ENCODE results near the gene DAZL.

Gene DAZL

GRCh38 chr3:16595778-16596177, 9.4 kb downstream of the DAZL start:
- ATAC-seq (peak; percentile 68), DNase-seq (no peak)

DNA sequence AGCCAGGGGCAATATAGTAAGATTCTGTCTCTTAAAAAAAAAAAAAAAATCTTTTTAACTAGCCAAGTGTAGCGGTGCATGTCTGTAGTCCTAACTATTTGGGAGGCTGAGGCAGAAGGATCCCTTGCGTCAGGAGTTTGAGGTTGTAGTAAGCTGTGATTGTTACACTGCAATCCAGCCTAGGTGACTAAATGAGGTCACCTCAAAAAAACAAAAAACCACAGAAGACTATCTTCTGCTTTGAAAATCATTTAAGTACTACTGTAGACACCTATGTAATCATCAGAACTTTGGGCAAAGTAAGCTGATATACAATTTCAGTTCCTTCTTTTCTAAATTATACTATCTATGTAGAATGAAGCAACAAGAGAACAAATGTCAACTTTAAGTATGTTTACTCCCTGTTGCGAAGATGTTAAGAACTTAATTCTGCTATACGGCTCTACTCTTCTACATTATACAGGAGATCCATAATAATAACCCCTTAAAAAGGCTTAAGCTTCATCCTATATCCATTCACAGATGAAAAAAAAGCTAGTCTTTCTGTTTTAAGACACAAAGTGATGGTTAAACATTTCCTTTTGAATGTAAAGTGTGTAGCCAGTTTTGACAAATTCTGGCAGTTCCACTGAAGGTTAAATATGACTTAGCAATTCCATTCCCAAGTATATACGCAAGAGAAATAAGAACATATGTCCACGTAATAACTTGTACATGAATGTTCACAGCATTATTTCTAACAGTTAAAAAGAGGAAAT, 15.2 kb downstream of the DAZL start:
- ATAC-seq = peak; percentile 66

GRCh38 chr3:16589120-16589519, 16.1 kb downstream of the DAZL start:
- ATAC-seq = no peak

More for the DNA sequence above, 15.2 kb downstream of the DAZL start:
- no peak for DNase-seq

DNA sequence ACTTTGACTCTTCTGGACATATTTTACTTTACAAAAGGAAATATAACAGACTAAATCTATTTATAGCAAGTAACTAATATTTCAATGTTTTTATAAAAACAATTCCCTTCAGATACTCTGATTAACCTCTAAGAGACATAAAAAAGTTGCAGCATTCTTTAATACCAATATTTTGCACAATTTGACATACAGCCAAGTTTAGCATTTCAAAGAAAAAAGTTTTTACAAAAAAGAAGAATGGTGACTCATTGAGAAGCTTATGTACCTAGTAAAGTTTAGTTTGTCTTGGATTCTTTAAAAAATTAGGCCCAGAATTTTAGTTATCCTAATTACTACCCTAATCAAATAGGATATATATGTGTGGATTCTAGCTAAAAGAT, 17.6 kb downstream of the DAZL start:
- DNase-seq = no peak
- ATAC-seq = no peak

More at GRCh38 chr3:16589120-16589519, 16.1 kb downstream of the DAZL start:
- DNase-seq = no peak

DNA sequence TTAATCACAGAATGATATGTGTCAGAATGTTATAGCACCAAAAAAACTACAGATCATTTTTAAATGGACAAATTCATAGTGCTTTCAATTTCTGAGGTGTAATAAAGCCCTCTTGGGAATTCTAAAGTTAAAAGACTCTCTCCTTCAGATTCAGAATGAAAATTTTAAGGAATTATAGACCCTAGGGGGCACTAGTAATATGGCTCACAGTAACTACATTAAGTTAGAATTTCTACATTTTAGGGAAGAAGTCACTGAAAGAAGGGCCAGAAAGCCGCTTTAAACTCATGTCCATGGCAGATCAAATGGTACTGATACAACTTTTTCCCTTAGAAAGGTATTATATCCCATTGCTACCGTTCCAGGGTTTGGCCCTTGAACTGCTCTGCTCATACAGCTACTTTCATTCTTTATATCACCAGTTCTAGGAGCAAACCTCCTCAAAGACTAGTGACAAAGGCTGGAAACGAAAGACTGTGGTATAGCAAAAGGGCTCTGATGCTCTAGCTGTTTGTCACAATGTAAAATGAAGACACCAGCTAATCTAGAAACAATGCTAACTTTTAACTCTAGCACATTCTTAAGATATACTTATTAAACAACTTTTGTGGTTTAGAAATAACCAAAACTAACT, 18.1 kb downstream of the DAZL start:
- no peak for DNase-seq
- ATAC-seq = no peak

GRCh38 chr3:16584880-16585279, 20.3 kb downstream of the DAZL start:
- no peak for ATAC-seq
- no peak for DNase-seq

DNA sequence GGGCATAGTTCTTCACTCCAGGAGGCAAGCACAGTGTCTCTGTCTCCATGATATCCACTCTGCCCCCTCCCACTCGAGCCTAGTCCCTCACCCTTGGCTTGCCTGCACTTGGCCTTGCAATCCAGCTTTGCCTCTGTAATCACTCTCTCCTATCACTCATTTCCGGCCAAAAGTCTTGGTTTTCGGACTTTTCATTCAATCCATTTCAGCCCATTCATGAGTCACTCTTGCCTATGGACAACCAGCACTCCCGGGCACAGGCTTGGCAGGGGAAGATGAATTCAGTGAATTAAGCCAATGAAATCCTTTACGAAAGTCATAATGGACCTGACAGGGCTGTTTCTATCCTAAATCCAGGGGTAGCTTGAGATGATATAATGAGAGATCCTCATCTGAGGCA, 21.7 kb downstream of the DAZL start:
- ATAC-seq (no peak), DNase-seq (no peak)

- no peak for DNase-seq
- no peak for ATAC-seq
Measured at GRCh38 chr3:16570113-16570512, 35.1 kb downstream of the DAZL start.

DNA sequence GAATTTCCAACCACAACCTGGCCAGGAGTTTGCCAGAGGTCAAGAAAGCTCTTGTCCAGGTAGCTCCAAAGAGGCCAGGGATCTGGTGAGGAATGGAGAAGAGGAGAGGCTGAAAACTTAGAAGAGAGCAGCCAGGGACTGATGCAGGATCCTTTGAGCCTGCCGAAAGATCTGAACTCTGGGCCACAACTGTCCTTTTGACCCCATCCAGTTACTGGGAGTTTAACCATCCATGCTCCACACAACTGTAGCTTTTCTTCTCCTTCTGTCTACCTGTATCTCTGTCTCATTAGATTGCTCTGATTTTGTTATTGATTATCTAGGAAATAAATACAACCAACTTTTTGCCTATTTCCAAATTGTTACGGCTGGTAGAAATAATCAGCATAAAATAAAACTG, 36.7 kb downstream of the DAZL start:
- no peak for ATAC-seq

GRCh38 chr3:16568115-16568514, 37.1 kb downstream of the DAZL start:
- ATAC-seq (no peak), DNase-seq (no peak)

More for the DNA sequence above, 36.7 kb downstream of the DAZL start:
- no peak for DNase-seq

DNA sequence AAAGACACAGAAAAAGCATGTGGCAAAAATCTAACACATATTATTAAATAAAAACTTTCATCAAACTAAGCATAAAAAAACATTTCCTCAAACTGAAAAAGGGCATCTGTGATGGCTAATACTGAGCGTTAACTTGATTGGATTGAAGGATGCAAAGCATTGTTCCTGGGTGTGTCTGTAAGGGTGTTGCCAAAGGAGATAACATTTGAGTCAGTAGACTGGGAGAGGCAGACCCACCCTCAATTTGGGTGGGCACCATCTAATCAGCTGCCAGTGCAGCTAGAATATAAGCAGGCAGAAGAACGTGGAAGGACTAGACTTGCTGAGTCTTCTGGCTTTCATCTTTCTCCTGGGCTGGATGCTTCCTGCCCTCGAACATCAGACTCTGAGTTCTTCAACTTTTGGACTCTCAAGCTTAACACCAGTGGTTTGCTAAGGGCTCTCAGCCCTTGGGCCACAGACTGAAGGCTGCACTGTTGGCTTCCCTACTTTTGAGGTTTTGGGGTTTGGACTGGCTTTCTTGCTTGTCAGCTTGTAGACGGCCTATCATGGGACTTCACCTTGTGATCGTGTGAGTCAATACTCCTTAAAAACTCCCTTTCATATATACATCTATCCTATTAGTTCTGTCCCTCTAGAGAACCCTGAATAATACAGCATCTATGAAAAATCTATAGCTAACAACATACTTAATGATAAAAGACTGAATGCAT, 45.4 kb downstream of the DAZL start:
- ATAC-seq (no peak), DNase-seq (no peak)

DNA sequence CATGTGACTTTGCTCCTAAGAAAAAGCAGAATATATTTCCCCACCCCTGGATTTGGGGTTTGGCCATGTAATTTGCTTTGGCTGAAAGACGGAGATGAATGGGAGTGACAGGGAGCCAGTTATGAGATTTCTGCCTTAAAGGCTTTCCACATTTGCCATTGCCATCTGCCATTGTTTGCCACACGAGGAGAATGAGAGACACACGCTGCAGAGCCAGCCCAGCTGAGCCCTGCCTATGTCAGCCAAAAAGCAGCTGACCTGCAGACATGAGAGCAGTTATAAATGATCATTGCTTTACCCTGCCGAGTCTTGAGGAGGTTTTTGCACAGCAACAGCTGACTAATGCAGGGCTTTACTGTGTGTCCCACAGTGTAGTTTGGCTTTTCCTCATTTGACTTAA, 51.1 kb downstream of the DAZL start:
- no peak for DNase-seq
- no peak for ATAC-seq

DNA sequence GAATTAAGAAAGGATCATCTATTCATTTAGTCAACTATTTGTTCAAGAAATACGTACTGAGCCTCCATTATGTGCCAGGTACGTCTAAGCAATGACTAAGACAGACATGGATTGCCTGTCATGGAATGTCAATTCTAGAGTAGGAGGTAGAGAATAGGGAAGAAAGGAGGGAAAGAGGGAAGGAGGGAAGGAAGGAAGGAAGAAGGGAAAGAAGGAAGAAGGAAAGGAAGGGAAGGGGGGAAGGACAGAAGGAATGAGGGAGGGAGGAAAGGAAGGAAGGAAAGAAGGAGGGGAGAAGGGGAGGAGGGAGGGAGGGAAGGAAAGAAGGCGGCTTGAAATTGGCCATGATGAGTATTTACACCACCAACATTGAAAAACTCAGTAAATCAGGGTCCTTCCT, 52.5 kb downstream of the DAZL start:
- DNase-seq (no peak), ATAC-seq (no peak)

DNA sequence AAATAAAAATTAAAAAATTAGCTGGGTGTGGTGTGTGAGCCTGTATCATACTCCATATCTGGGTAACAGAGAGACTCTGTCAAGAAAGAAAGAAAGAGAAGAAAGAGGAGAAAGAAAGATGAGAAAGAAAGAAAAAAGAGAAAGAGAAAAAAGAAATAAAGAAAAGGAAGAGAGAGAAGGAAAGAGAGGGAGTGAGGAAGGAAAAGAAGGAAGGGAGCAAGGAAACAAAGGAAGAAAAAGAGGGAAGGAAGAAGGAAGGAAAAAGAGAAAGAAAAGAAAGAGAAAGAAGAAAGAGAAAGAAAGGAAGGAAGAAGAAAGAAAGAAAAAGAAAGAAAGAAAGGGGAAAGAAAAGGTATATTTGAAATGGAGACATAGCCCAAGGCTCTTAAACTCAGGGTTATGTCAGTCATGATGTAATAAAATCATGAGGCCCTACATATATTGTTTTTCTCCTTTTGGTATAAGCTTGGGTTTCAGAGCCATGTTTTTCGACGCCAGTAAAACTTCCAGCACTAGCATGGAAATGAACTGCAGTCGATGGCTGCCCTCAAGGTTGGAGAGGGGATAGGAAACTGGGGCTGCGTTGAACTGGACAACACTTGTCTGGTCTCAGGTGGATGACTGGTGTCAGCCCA, 53.8 kb downstream of the DAZL start:
- no peak for ATAC-seq
- no peak for DNase-seq

- peak; percentile 98 for ATAC-seq
- DNase-seq = peak; percentile 79
Measured at GRCh38 chr3:16550676-16551341, 54.4 kb downstream of the DAZL start.

DNA sequence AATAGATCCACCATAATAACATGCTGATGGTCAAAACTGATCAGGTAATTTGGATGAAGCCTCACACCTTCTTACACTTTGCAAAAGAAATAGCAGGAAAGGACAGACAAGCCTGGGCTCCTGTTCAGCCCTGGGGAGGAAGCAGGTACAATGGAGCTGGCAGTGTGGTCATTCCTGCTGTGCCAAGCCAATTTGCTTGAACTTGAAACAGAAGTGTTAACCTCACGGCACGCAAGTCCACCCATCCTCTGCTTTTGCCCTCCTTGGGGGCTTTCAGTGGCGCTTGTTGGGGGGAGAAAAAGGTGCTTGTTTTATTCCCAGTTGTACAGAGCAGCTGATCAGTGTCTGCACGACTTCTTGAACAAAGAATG, 54.9 kb downstream of the DAZL start:
- ATAC-seq (no peak), DNase-seq (no peak)

GRCh38 chr3:16548721-16549120, 56.5 kb downstream of the DAZL start:
- ATAC-seq (no peak), DNase-seq (no peak)

DNA sequence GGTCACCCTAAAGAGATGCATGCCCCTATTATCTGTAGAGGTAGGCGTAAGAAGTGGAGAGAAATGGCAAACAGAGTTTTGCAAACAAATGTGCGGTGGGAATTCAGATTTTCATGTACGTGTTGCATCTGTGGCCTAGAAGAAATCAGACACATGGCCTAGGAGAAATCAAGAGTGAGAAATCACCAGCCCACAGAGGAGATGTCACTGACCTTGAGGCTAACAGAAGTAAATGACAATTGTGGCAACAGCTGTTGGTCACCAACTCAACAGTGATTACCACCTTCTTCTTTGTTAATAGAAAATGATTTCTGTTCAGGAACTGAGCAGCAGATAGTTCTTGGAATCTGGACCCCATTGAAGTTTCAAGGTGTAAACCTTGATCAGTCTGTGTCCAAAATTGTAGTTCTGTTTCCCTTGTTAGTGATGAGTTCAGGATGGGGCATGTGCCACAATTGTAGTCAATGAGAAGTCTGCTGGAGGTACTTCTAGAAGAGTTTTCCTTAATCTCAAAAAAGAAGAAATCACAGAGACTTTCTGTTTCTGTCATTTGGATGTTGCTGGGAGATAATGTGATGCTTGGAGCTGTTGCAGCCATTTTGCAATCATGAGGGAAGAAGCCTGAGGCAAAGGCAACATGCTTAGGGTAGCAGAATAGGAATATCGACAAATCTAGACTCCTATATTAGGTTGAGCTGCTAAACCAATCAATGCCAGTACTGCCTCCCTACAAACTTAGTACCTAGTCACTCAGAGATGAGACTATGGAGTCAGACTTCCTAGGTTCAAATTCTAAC, 57.5 kb downstream of the DAZL start:
- DNase-seq (no peak), ATAC-seq (no peak)

DNA sequence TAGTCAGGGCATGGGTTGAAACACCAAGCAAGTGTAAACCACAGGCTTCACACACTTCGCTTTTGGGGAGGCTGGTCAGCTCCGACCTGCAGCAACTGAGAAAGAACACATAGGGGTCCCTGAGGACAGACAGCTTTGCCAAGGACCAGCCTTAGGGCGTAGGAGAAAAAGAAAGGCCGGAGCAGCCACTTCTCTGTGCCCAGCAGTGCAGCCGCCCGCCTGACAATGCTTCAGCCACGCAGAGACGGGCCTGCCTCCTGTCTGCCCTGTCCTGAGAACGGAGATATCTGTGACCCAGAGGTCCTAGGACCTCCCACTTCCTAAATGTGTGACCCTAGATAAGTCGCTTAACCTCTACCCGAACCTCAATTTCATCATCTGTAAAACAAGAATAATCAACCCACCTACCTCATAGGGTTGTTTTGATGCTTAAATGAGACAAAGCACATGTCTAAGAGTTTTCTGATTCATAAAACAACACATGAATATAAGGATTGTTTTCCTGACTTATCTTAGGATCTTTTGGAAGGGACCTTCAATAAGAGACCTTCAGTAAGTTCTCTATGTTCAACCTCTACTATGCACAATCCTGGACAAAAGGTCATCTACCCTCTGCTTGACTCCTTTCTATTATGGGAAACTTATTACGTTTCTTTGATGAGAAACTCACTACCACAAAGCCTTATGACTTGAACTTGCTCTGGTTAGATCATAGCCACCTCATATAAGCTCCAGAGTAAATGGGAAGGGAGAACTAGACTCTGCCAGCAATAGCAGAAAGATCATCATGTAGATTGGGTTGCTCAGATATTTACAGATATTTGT, 58.8 kb downstream of the DAZL start:
- peak; percentile 34 for ATAC-seq
- no peak for DNase-seq

DNA sequence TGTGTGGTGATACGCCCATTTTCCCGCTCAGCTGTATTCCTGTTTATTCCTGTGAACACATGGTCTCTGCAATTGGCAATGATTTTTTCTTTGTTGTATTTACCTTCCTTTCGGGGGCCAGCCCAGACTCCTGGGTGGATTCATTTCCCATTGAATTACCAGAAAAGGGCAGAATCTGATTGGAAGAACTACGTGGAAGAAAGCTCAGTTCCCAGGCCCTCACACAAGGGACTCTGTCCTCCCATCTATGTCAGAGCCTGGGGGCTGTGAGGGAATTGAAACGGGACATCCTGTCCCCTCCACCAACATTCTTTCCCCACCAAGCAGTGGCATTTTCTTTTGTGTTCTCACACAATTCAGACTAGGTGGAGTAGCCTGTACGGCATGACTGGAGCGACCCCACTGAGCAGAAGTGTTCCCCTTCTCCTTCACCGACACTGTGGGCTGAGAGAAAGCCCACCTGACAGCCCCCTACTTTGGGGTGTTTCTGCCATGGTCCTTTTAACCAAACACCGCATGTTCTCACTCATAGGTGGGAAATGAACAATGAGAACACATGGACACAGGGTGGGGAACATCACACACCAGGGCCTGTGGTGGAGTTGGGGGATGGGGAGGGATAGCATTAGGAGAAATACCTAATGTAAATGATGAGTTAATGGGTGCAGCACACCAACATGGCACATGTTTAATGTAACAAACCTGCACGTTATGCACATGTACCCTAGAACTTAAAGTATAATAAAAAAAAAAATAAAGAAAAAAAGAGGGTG, 59.6 kb downstream of the DAZL start:
- ATAC-seq (no peak), DNase-seq (no peak)

Data from stimulated activated naive CD8-positive, alpha-beta T cell treated with anti-CD3 and anti-CD28 coated beads, Interleukin-15, Interleukin-2, amounts not matched to agents 100 U/mL and 50 U/mL, for 24 hours (primary cell).